ENCODE data around the gene FRMPD4. TPM values are rescaled to one million over a fixed set of nuclear protein-coding genes. Genes with fewer than 3 reads are reported as not detected.

The FRMPD4 gene
- total RNA-seq (0.85 TPM), polyA plus RNA-seq (0.06 TPM)

GRCh38 chrX:12138361-12139313 lies at the start of gene FRMPD4:
FRMPD4 (plus strand) TSS chrX:12138473; CDS start chrX:12138972, 499 bp downstream.
- H3K4me1 ChIP-seq (ENCODE audit: insufficient read depth), result no peaks in the 10 kb centered on the region
- WGBS, result 3% methylated on average over 80 of the region's 80 CpGs
- no peak for DNase-seq (ENCODE audit: extremely low spot score)
- H3K36me3 ChIP-seq (ENCODE audit: insufficient read depth), result no peaks in the 10 kb centered on the region
- no peak within 1 kb of the TSS for H3K27ac ChIP-seq (ENCODE audit: low read depth)
- H3K4me3 ChIP-seq (ENCODE audit: low read depth, low read length), result peak within 1 kb of the TSS; percentile 27

GRCh38 chrX:12089740-12090139 lies 48.5 kb upstream of the FRMPD4 start:
- WGBS, result 94% methylated on average over 1 of the region's 1 CpG
- no peaks in the 10 kb centered on the region for H3K4me1 ChIP-seq (ENCODE audit: insufficient read depth)

GRCh38 chrX:12113321-12113720 lies 25.0 kb upstream of the FRMPD4 start:
- no peak for DNase-seq (ENCODE audit: extremely low spot score)
- H3K4me1 ChIP-seq (ENCODE audit: insufficient read depth), result no peaks in the 10 kb centered on the region
- H3K4me3 ChIP-seq (ENCODE audit: low read depth, low read length), result no peak overlapping the region
- 71% methylated on average over 2 of the region's 2 CpGs for whole genome bisulfite sequencing
- no peak overlapping the region for H3K27ac ChIP-seq (ENCODE audit: low read depth)
- no peaks in the 10 kb centered on the region for H3K36me3 ChIP-seq (ENCODE audit: insufficient read depth)

More at GRCh38 chrX:12089740-12090139, 48.5 kb upstream of the FRMPD4 start:
- H3K36me3 ChIP-seq (ENCODE audit: insufficient read depth), result no peaks in the 10 kb centered on the region
- DNase-seq (ENCODE audit: extremely low spot score), result no peak
- H3K4me3 ChIP-seq (ENCODE audit: low read depth, low read length), result no peak overlapping the region
- no peak overlapping the region for H3K27ac ChIP-seq (ENCODE audit: low read depth)

GRCh38 chrX:12115377-12115776 lies 22.9 kb upstream of the FRMPD4 start:
- H3K4me1 ChIP-seq (ENCODE audit: insufficient read depth), result no peaks in the 10 kb centered on the region
- no peak for DNase-seq (ENCODE audit: extremely low spot score)
- WGBS, result 59% methylated on average over 2 of the region's 2 CpGs
- no peak overlapping the region for H3K27ac ChIP-seq (ENCODE audit: low read depth)
- H3K36me3 ChIP-seq (ENCODE audit: insufficient read depth), result no peaks in the 10 kb centered on the region
- no peak overlapping the region for H3K4me3 ChIP-seq (ENCODE audit: low read depth, low read length)

GRCh38 chrX:12118134-12118533 lies 20.1 kb upstream of the FRMPD4 start:
- Histone ChIP-seq H3K27ac (ENCODE audit: low read depth) (no peak overlapping the region), H3K4me1 (ENCODE audit: insufficient read depth) (no peaks in the 10 kb centered on the region), H3K4me3 (ENCODE audit: low read depth, low read length) (no peak overlapping the region), H3K36me3 (ENCODE audit: insufficient read depth) (no peaks in the 10 kb centered on the region)
- no peak for DNase-seq (ENCODE audit: extremely low spot score)
- 84% methylated on average over 3 of the region's 3 CpGs for WGBS

GRCh38 chrX:12128017-12128416 lies 10.3 kb upstream of the FRMPD4 start:
- WGBS, result 93% methylated on average over 3 of the region's 3 CpGs
- no peaks in the 10 kb centered on the region for H3K36me3 ChIP-seq (ENCODE audit: insufficient read depth)
- no peak overlapping the region for H3K27ac ChIP-seq (ENCODE audit: low read depth)
- no peaks in the 10 kb centered on the region for H3K4me1 ChIP-seq (ENCODE audit: insufficient read depth)
- H3K4me3 ChIP-seq (ENCODE audit: low read depth, low read length), result no peak overlapping the region
- no peak for DNase-seq (ENCODE audit: extremely low spot score)

- DNase-seq (ENCODE audit: extremely low spot score), result no peak
- H3K27ac ChIP-seq (ENCODE audit: low read depth), result no peak overlapping the region
- WGBS, result under 1% methylated on average over 24 of the region's 24 CpGs
- H3K36me3 ChIP-seq (ENCODE audit: insufficient read depth), result no peaks in the 10 kb centered on the region
- H3K4me3 ChIP-seq (ENCODE audit: low read depth, low read length), result peak overlapping the region; percentile 27
- no peaks in the 10 kb centered on the region for H3K4me1 ChIP-seq (ENCODE audit: insufficient read depth)
Measured at GRCh38 chrX:12137951-12138360, 317 bp upstream of the FRMPD4 start.

GRCh38 chrX:12139934-12140611 lies 1.8 kb downstream of the FRMPD4 start:
- no peaks in the 10 kb centered on the region for H3K4me1 ChIP-seq (ENCODE audit: insufficient read depth)
- H3K36me3 ChIP-seq (ENCODE audit: insufficient read depth), result no peaks in the 10 kb centered on the region
- H3K4me3 ChIP-seq (ENCODE audit: low read depth, low read length), result no peak overlapping the region
- no peak for DNase-seq (ENCODE audit: extremely low spot score)
- no peak overlapping the region for H3K27ac ChIP-seq (ENCODE audit: low read depth)
- 84% methylated on average over 4 of the region's 4 CpGs for WGBS

- Histone ChIP-seq H3K27ac (ENCODE audit: low read depth) (no peak overlapping the region), H3K4me1 (ENCODE audit: insufficient read depth) (no peaks in the 10 kb centered on the region), H3K4me3 (ENCODE audit: low read depth, low read length) (no peak overlapping the region), H3K36me3 (ENCODE audit: insufficient read depth) (no peaks in the 10 kb centered on the region)
- 79% methylated on average over 3 of the region's 3 CpGs for WGBS
- no peak for DNase-seq (ENCODE audit: extremely low spot score)
Measured at GRCh38 chrX:12141511-12141910, 3.2 kb downstream of the FRMPD4 start.

GRCh38 chrX:12142661-12143060 lies 4.4 kb downstream of the FRMPD4 start:
- H3K36me3 ChIP-seq (ENCODE audit: insufficient read depth), result no peaks in the 10 kb centered on the region
- no peaks in the 10 kb centered on the region for H3K4me1 ChIP-seq (ENCODE audit: insufficient read depth)
- WGBS, result 87% methylated on average over 4 of the region's 4 CpGs
- no peak overlapping the region for H3K27ac ChIP-seq (ENCODE audit: low read depth)
- H3K4me3 ChIP-seq (ENCODE audit: low read depth, low read length), result no peak overlapping the region
- no peak for DNase-seq (ENCODE audit: extremely low spot score)

- no peaks in the 10 kb centered on the region for H3K36me3 ChIP-seq (ENCODE audit: insufficient read depth)
- no peaks in the 10 kb centered on the region for H3K4me1 ChIP-seq (ENCODE audit: insufficient read depth)
- WGBS, result 56% methylated on average over 2 of the region's 2 CpGs
- H3K4me3 ChIP-seq (ENCODE audit: low read depth, low read length), result no peak overlapping the region
- no peak overlapping the region for H3K27ac ChIP-seq (ENCODE audit: low read depth)
- DNase-seq (ENCODE audit: extremely low spot score), result no peak
Measured at GRCh38 chrX:12145402-12145801, 7.1 kb downstream of the FRMPD4 start.

- no peak for DNase-seq (ENCODE audit: extremely low spot score)
- Histone ChIP-seq H3K27ac (ENCODE audit: low read depth) (no peak overlapping the region), H3K4me3 (ENCODE audit: low read depth, low read length) (no peak overlapping the region), H3K36me3 (ENCODE audit: insufficient read depth) (no peaks in the 10 kb centered on the region), H3K4me1 (ENCODE audit: insufficient read depth) (no peaks in the 10 kb centered on the region)
- 79% methylated on average over 4 of the region's 4 CpGs for WGBS
Measured at GRCh38 chrX:12149670-12150407, 11.6 kb downstream of the FRMPD4 start.

GRCh38 chrX:12153317-12153716 lies 15.0 kb downstream of the FRMPD4 start:
- Histone ChIP-seq H3K4me1 (ENCODE audit: insufficient read depth) (no peaks in the 10 kb centered on the region), H3K36me3 (ENCODE audit: insufficient read depth) (no peaks in the 10 kb centered on the region), H3K27ac (ENCODE audit: low read depth) (no peak overlapping the region), H3K4me3 (ENCODE audit: low read depth, low read length) (no peak overlapping the region)
- DNase-seq (ENCODE audit: extremely low spot score), result no peak
- 57% methylated on average over 4 of the region's 4 CpGs for WGBS
